ENCODE data around the gene GPR89A. TPM values are rescaled to one million over a fixed set of nuclear protein-coding genes. Genes with fewer than 3 reads are reported as not detected.
"Not testable (repeated sequence)": the region's sequence is repeated elsewhere in the genome, so short reads cannot be mapped to it uniquely, and the experiment has no call there.

GPR89A gene
- total RNA-seq, 1 donor from 2014 or later: 72.7 TPM

DNA sequence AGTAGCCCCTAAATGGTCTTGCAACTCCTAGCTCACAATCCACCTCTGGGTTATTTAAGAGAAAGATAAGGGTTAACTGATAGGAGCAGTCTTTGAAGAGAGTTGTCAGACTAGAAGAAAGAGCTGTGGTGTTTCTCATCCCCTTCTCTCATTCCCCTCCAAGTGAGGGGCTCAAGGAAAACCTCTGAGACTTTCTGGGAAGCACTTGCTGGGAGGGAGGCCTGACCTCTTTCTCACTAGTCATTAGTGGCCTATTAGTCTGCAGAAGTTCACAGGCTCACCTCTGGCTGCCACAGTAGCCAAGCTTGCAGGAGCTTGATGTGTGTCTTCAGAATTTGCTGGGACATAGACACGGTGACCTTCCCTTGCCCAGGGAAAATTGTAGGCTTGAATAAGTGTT is 6.2 kb upstream of the GPR89A start:
- Mint-ChIP-seq H3K27ac (no peak overlapping the region), H3K9me3 (no peaks in the 10 kb centered on the region), H3K36me3 (no peaks in the 10 kb centered on the region), H3K4me1 (no peaks in the 10 kb centered on the region), H3K27me3 (ENCODE audit: insufficient read depth, low read depth) (peaks cover 4% of the 10 kb centered on the region), H3K4me3 (no peak overlapping the region)
- no peak for DNase-seq (ENCODE audit: low spot score)
- no peaks in the 10 kb centered on the region for H3K4me1 ChIP-seq
- H2AFZ ChIP-seq (replicated peaks): no peak overlapping the region
- H3K27ac ChIP-seq: no peak overlapping the region
- no peaks in the 10 kb centered on the region for H3K79me2 ChIP-seq (ENCODE audit: low read depth)
- no peak overlapping the region for H3K4me3 ChIP-seq
- H3K27me3 ChIP-seq: no peaks in the 10 kb centered on the region
- no peaks in the 10 kb centered on the region for H4K20me1 ChIP-seq (ENCODE audit: low read depth)
- no peaks in the 10 kb centered on the region for H3K36me3 ChIP-seq
- H3K9me3 ChIP-seq (ENCODE audit: low read depth): no peaks in the 10 kb centered on the region
- no peak overlapping the region for H3K4me2 ChIP-seq
- TF ChIP-seq, protein P1, sequence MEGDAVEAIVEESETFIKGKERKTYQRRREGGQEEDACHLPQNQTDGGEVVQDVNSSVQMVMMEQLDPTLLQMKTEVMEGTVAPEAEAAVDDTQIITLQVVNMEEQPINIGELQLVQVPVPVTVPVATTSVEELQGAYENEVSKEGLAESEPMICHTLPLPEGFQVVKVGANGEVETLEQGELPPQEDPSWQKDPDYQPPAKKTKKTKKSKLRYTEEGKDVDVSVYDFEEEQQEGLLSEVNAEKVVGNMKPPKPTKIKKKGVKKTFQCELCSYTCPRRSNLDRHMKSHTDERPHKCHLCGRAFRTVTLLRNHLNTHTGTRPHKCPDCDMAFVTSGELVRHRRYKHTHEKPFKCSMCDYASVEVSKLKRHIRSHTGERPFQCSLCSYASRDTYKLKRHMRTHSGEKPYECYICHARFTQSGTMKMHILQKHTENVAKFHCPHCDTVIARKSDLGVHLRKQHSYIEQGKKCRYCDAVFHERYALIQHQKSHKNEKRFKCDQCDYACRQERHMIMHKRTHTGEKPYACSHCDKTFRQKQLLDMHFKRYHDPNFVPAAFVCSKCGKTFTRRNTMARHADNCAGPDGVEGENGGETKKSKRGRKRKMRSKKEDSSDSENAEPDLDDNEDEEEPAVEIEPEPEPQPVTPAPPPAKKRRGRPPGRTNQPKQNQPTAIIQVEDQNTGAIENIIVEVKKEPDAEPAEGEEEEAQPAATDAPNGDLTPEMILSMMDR (IDR thresholded peaks at IDR 0.05): no peak
- TF ChIP-seq EZH2phosphoT487 (IDR thresholded peaks at IDR 0.05): no peak
- TF ChIP-seq EZH2 (IDR thresholded peaks at IDR 0.05): no peak
- H3F3A ChIP-seq (ENCODE audit: low read depth): no peaks in the 10 kb centered on the region
- H3K9ac ChIP-seq: no peak overlapping the region

DNA sequence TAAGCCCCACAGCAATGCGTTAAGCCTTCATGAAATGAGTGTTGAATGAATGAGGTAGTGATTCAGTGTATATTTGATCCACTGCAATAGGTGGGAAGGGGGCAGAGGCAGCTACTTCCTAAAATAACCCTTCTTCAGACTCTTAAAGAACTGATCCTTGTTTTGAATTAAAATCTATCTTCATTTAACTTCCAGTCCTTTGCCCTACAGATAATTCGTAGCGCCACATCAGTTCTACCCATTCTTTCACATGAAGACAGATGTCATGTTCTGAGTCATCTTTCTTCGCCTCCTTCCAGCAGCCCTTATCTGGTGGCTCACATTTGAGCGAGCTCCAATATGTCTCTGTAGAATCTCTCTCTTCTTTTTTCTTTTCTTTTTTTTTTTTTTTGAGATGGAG is 948 bp upstream of the GPR89A start:
- not testable (repeated sequence) for H3K36me3 ChIP-seq; H3K4me1 Mint-ChIP-seq; H3K27me3 ChIP-seq; H3K4me1 ChIP-seq; H4K20me1 ChIP-seq (ENCODE audit: low read depth); H3K4me3 ChIP-seq; H3K9ac ChIP-seq; H3F3A ChIP-seq (ENCODE audit: low read depth); H3K4me2 ChIP-seq; H3K9me3 ChIP-seq (ENCODE audit: low read depth); H3K9me3 Mint-ChIP-seq; H3K27ac Mint-ChIP-seq; H3K36me3 Mint-ChIP-seq; H2AFZ ChIP-seq (replicated peaks); H3K27me3 Mint-ChIP-seq (ENCODE audit: insufficient read depth, low read depth); H3K4me3 Mint-ChIP-seq; DNase-seq (ENCODE audit: low spot score); H3K27ac ChIP-seq
- H3K79me2 ChIP-seq (ENCODE audit: low read depth): peaks cover 17% of the 10 kb centered on the region

DNA sequence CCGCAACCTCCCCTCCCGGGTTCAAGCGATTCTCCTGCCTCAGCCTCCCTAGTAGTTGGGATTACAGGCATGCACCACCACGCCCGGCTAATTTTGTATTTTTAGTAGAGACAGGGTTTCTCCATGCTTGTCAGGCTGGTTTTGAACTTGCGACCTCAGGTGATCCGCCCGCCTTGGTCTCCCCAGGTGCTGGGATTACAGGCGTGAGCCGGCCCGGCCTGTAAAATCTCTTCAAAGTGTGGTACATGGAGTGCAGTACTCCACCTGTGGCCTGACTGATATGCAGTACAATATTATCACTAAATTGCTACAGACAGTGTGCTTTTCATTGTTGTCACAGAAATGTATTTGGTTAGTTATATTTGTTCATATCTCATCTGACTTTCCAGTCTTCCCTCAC is 499 bp upstream of the GPR89A start:
- H3K36me3 Mint-ChIP-seq; H3K4me3 Mint-ChIP-seq; H3K9me3 Mint-ChIP-seq; H3K4me1 ChIP-seq; H3K36me3 ChIP-seq; H3K27me3 Mint-ChIP-seq (ENCODE audit: insufficient read depth, low read depth); H3K9ac ChIP-seq; H3K4me2 ChIP-seq; H4K20me1 ChIP-seq (ENCODE audit: low read depth); H3K9me3 ChIP-seq (ENCODE audit: low read depth); H2AFZ ChIP-seq (replicated peaks); H3K27me3 ChIP-seq; H3K4me1 Mint-ChIP-seq; DNase-seq (ENCODE audit: low spot score); H3F3A ChIP-seq (ENCODE audit: low read depth); H3K27ac Mint-ChIP-seq; H3K4me3 ChIP-seq; H3K27ac ChIP-seq: not testable (repeated sequence)
- peaks cover 20% of the 10 kb centered on the region for H3K79me2 ChIP-seq (ENCODE audit: low read depth)

DNA sequence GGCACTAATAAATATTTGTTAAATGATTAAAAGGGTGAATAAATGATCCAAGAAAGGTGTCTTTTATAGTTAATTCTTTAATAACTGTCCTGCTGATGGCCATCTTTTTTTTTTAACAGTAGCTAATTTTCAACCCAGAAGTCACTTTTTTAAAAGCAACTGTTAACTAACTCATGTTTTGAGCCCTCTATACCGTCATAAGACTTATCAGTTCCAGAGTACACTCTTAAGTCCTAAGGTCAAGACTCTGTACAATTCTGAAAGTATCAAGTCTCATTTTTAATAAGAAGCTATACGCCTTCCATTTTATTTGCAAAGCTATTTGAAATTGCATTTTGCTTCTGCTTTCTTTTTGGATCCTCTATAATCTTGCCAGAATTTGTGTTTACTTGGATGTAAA is 3.0 kb downstream of the GPR89A start:
- H4K20me1 ChIP-seq (ENCODE audit: low read depth); H3F3A ChIP-seq (ENCODE audit: low read depth); H3K27me3 Mint-ChIP-seq (ENCODE audit: insufficient read depth, low read depth); DNase-seq (ENCODE audit: low spot score); H3K4me3 Mint-ChIP-seq; H3K4me1 ChIP-seq; H2AFZ ChIP-seq (replicated peaks); H3K4me2 ChIP-seq; H3K27ac Mint-ChIP-seq; H3K9ac ChIP-seq; H3K4me3 ChIP-seq; H3K27me3 ChIP-seq; H3K9me3 ChIP-seq (ENCODE audit: low read depth); H3K36me3 ChIP-seq; H3K36me3 Mint-ChIP-seq; H3K27ac ChIP-seq; H3K9me3 Mint-ChIP-seq; H3K4me1 Mint-ChIP-seq: not testable (repeated sequence)
- peaks cover 20% of the 10 kb centered on the region for H3K79me2 ChIP-seq (ENCODE audit: low read depth)

DNA sequence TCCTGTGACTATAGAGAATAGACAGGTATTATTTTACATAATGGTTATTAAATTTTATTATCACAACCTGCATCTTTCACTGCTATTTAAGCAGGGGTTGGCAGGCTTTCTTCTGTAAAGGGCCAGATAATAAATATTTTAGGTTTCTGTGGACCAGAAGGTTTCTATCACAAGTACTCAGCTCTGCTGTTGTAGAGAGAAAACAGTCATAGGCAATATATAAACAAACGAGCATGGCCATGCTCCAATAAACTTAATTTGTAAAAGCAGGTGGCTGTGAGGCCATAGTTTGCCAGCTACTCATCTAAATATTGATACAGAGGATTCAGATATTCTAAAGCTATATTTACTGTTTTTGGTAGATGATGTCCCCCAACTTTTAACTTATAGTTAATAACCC is 12.3 kb downstream of the GPR89A start:
- not testable (repeated sequence) for H4K20me1 ChIP-seq (ENCODE audit: low read depth); H3K4me1 Mint-ChIP-seq; H3K79me2 ChIP-seq (ENCODE audit: low read depth); H2AFZ ChIP-seq (replicated peaks); H3K4me2 ChIP-seq; H3K27me3 ChIP-seq; H3K9me3 ChIP-seq (ENCODE audit: low read depth); H3K4me3 Mint-ChIP-seq; H3K36me3 Mint-ChIP-seq; H3K27ac ChIP-seq; H3K9me3 Mint-ChIP-seq; H3F3A ChIP-seq (ENCODE audit: low read depth); H3K27ac Mint-ChIP-seq; H3K9ac ChIP-seq; H3K4me1 ChIP-seq; H3K27me3 Mint-ChIP-seq (ENCODE audit: insufficient read depth, low read depth); H3K4me3 ChIP-seq; H3K36me3 ChIP-seq; DNase-seq (ENCODE audit: low spot score)

DNA sequence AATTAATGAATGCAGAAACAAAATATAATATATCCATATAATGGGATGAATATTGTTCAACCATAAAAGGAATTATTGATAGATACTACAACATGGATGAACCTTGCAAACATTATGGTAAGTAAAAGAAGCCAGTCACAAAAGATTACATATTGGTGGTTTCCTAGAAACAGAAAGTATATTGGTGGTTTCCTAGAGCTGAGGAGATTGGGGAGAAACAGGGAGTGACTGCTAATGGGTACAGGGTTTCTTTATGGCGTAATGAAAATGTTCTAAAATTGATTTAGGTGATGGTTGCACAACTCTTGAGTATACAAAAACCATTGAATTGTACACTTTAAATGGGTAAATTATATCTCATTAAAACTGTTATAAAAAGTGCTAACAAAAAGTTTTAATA is 14.4 kb downstream of the GPR89A start:
- not testable (repeated sequence) for H3K27ac ChIP-seq; H3K4me1 ChIP-seq; H3K4me3 Mint-ChIP-seq; H3K4me3 ChIP-seq; H3K9me3 Mint-ChIP-seq; H3K79me2 ChIP-seq (ENCODE audit: low read depth); H4K20me1 ChIP-seq (ENCODE audit: low read depth); H3K9me3 ChIP-seq (ENCODE audit: low read depth); H3K27me3 Mint-ChIP-seq (ENCODE audit: insufficient read depth, low read depth); H3K27me3 ChIP-seq; DNase-seq (ENCODE audit: low spot score); H3K36me3 ChIP-seq; H3K27ac Mint-ChIP-seq; H3K36me3 Mint-ChIP-seq; H3K9ac ChIP-seq; H3K4me1 Mint-ChIP-seq; H3F3A ChIP-seq (ENCODE audit: low read depth); H2AFZ ChIP-seq (replicated peaks); H3K4me2 ChIP-seq

DNA sequence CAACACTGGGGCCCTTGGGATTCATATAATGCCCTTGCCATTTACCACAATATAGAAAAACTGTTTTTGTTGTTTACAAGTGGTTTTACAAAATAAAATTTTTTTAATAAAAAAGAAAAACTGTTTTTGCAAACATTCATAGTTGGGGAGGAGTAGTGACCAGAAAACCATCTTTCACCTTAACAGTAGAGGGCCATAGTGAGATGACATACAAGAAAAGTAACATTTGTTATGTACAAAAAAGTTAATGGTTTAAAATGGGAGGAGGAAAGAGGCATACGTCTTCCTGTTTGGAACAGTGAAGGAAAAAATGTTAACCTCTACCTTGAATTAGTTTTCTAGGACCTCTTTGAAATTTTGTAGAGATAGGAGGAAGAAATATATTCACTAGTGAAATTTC is 28.4 kb downstream of the GPR89A start:
- H3K4me3 Mint-ChIP-seq; H3K4me3 ChIP-seq; H2AFZ ChIP-seq (replicated peaks); H3K79me2 ChIP-seq (ENCODE audit: low read depth); H3K4me2 ChIP-seq; H3K9ac ChIP-seq; H3K36me3 Mint-ChIP-seq; H3K4me1 ChIP-seq; H3K27ac Mint-ChIP-seq; H3K9me3 Mint-ChIP-seq; H3K27me3 Mint-ChIP-seq (ENCODE audit: insufficient read depth, low read depth); H3F3A ChIP-seq (ENCODE audit: low read depth); H3K27ac ChIP-seq; H3K9me3 ChIP-seq (ENCODE audit: low read depth); DNase-seq (ENCODE audit: low spot score); H3K4me1 Mint-ChIP-seq; H3K36me3 ChIP-seq; H4K20me1 ChIP-seq (ENCODE audit: low read depth); H3K27me3 ChIP-seq: not testable (repeated sequence)

DNA sequence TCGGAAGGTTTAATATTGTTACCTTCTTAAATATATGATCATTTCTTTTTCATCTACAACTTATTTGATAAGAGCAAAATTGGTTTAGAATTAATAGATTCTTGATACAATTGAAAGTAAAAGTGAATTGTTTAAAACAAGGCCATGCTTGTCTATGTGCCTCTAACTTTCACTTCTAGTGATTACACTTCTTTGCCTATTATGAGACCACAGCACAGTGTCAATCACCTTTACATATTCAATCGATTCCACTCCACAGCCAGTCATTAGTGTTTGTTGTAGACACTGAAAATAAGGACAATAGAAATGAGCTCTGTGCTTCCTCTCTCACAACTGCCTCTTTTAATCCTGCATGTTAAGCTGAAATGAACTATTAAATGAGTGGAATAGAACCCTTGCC is 34.1 kb downstream of the GPR89A start:
- not testable (repeated sequence) for H3K9me3 ChIP-seq (ENCODE audit: low read depth); H3F3A ChIP-seq (ENCODE audit: low read depth); DNase-seq (ENCODE audit: low spot score); H4K20me1 ChIP-seq (ENCODE audit: low read depth); H3K9me3 Mint-ChIP-seq; H2AFZ ChIP-seq (replicated peaks); H3K27ac Mint-ChIP-seq; H3K4me3 Mint-ChIP-seq; H3K9ac ChIP-seq; H3K36me3 ChIP-seq; H3K4me2 ChIP-seq; H3K36me3 Mint-ChIP-seq; H3K4me1 ChIP-seq; H3K27ac ChIP-seq; H3K27me3 ChIP-seq; H3K4me3 ChIP-seq; H3K4me1 Mint-ChIP-seq; H3K27me3 Mint-ChIP-seq (ENCODE audit: insufficient read depth, low read depth); H3K79me2 ChIP-seq (ENCODE audit: low read depth)
